Spleen (tissue), 11 donors: ENCODE measurements around the gene SMOC2. TPM values are rescaled to one million over a fixed set of nuclear protein-coding genes. Genes with fewer than 3 reads are reported as not detected.

Experiments used
- DNase-seq: peaks from one replicate; pipeline ENCODE4 v3.0.0-alpha.2; 2020
- H3K27ac ChIP-seq, 8 donors: fragments of 200-600 bp; sonication (generic) in 7 of 8; 1 replicate in 4 of 8; 2 replicates in 4 of 8; pipeline versions ENCODE4 v1.5.0 to v1.8.0; 2016 to 2021; ENCODE audit warnings: inconsistent platforms in 4 of 8, mild to moderate bottlenecking in 4 of 8, moderate library complexity in 1 of 8
- H3K27me3 ChIP-seq, 7 donors: fragments of 200-600 bp; sonication (generic) in 6 of 7; replicated peaks in 1 of 7; 1 replicate in 4 of 7; 2 replicates in 3 of 7; pipeline versions ENCODE4 v1.5.0 to v1.8.0; 2016 to 2021; ENCODE audit warnings: inconsistent platforms in 3 of 7, mild to moderate bottlenecking in 1 of 7
- H3K36me3 ChIP-seq, 6 donors: fragments of 200-600 bp; sonication (generic) in 5 of 6; 1 replicate in 4 of 6; 2 replicates in 2 of 6; pipeline versions ENCODE4 v1.5.0 to v1.8.0; 2016 to 2021; ENCODE audit warnings: inconsistent platforms in 2 of 6
- H3K4me1 ChIP-seq, 6 donors: fragments of 200-600 bp; sonication (generic) in 5 of 6; 1 replicate in 3 of 6; 2 replicates in 3 of 6; pipeline versions ENCODE4 v1.5.0 to v1.8.0; 2016 to 2021; ENCODE audit warnings: inconsistent platforms in 3 of 6
- H3K4me3 ChIP-seq, 8 donors: fragments of 200-600 bp; sonication (generic) in 7 of 8; 1 replicate in 4 of 8; 2 replicates in 4 of 8; pipeline versions ENCODE4 v1.5.0 to v1.8.0; 2016 to 2021; ENCODE audit warnings: inconsistent platforms in 4 of 8, mild to moderate bottlenecking in 4 of 8, moderate library complexity in 2 of 8
- H3K9me3 ChIP-seq, 8 donors: fragments of 200-600 bp; sonication (generic) in 7 of 8; 1 replicate in 4 of 8; 2 replicates in 4 of 8; pipeline versions ENCODE4 v1.5.0 to v1.8.0; 2016 to 2021; ENCODE audit warnings: inconsistent platforms in 4 of 8
- POLR2A ChIP-seq, 3 donors: fragments of 450-650 bp; IDR thresholded peaks; one replicate each; pipeline ENCODE4 v1.5.1; 2017; ENCODE audit warnings: antibody characterized with exemption in 3 of 3, mild to moderate bottlenecking in 1 of 3
- POLR2AphosphoS5 ChIP-seq, 3 donors: sonication (generic); formaldehyde crosslinking; IDR thresholded peaks; one replicate each; pipeline ENCODE4 v1.5.1; 2017; ENCODE audit warnings: antibody characterized with exemption in 3 of 3
- WGBS, 5 donors: extraction: QIAGEN DNeasy Blood & Tissue Kit in 3 of 5; methylation state at CpG; one replicate each; pipeline versions ENCODE4 v1.1.5 to v1.1.7; 2013 to 2018; 5-methylcytosine and 5-hydroxymethylcytosine counted together
- intact Hi-C: fragments of 100-400 bp; cut with DNase I; formaldehyde crosslinking; loops from one replicate; pipeline ENCODE4 v1.15.0; 2023; ENCODE audit warnings: low total_unique reads
- polyA plus RNA-seq, 3 donors: library from polyadenylated mRNA; stranded (reverse); fragments of 200-250 nt; gene quantifications; one replicate each; pipeline ENCODE4 v1.2.1, GENCODE V29; 2013
- total RNA-seq, 7 donors: library from RNA; depleted of rRNA in 3 of 7; stranded (reverse); fragments of >200 nt in 3 of 7; fragmentation: NEBNext Ultra II Directional in 4 of 7; extraction: Animal tissue kit (Norgen Biotek cat#: 25700) in 4 of 7; gene quantifications; one replicate each; pipeline versions ENCODE4 v1.1.0 to v1.2.1, GENCODE V29; 2016 to 2021
- TF ChIP-seq, protein P1 (sequence below), 11 experiments: fragments of 200-600 bp in 7 of 11; fragments of 450-650 bp in 4 of 11; sonication (generic) in 4 of 11; IDR thresholded peaks in 8 of 11; conservative IDR thresholded peaks in 3 of 11; 1 replicate in 7 of 11; 2 replicates in 4 of 11; pipeline versions ENCODE4 v1.4.0 to v1.8.0; 2016 to 2021; ENCODE audit warnings: antibody characterized with exemption in 11 of 11, inconsistent platforms in 4 of 11, mild to moderate bottlenecking in 1 of 11
- donor health status: healthy with polysubstance abuse.
- donor health status: DM: no; HTN: no; CAD: no; lungs with moderate emphysema.
- donor health status: DM: no; HTN: no; CAD: no.
- donor health status: Bipolar disorder and iron deficiency.
- donor health status: healthy.
- donor health status: DM: no; HTN: no; CAD: no.
- donor health status: DM: yes; HTN: yes; CAD: no.

SMOC2 gene
- total and polyA plus RNA-seq, 10 donors = 0.94 to 7.6 (median 1.8) TPM

DNA sequence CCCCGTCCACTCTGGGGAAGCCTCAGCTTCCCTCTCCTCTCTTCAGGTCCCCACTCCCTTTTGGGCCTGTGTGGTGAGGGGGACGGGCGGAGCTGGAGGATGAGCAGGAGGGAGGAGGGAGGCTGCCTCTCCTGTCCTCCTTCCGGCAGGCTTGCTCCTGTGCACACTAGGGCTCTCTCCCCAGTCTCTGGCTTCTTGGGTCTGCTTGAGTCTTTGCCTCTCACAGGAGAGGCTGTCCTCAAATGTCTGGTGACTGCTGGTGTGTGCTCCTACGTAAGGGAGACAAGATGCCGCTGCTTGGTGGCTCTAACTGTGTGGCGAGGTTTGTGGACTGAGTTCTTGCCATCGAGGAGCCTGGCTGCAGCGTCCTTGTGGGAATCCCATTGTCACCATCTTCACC lies 8.8 kb upstream of the SMOC2 start:
- no peak overlapping the region for H3K4me3 ChIP-seq
- no peak for TF ChIP-seq POLR2A (IDR thresholded peaks at IDR 0.05)
- WGBS, 5 donors = 75 to 88% (median 82%) methylated on average over 8 to 9 of the region's 9 CpGs
- no peak for DNase-seq
- no peaks in the 10 kb centered on the region for H3K4me1 ChIP-seq
- no peaks in the 10 kb centered on the region for H3K9me3 ChIP-seq
- no peak overlapping the region for H3K27ac ChIP-seq
- no peaks in the 10 kb centered on the region for H3K36me3 ChIP-seq
- H3K27me3 ChIP-seq = peaks cover 0 to 38% (median 0%) of the 10 kb centered on the region in 7 donors
- intact Hi-C loops = no loop called here

DNA sequence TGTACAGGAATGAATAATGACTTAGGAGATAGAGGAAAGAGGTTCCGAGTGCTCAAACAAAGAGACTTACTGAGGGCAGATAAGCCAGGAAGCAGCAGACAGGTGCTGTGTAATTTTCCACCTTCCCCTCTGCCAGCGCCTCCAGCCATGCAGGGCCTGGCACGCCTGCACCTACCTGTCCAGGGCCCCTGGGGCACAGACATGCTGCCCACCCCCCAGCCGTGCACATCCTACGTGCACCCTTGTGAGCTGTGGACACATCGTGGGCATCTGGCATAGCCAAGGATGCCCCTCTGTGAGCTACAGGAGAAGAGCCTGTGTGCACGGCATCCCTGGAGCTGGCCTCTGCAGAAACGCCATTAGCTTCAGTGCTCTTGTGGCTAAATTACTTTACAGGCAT lies 7.1 kb upstream of the SMOC2 start:
- DNase-seq = no peak
- WGBS, 5 donors = 72 to 88% (median 81%) methylated on average over 8 of the region's 8 CpGs
- no peak overlapping the region for H3K4me3 ChIP-seq
- H3K27me3 ChIP-seq = peaks cover 0 to 45% (median 0%) of the 10 kb centered on the region in 7 donors
- H3K9me3 ChIP-seq = no peaks in the 10 kb centered on the region
- H3K36me3 ChIP-seq = no peaks in the 10 kb centered on the region
- TF ChIP-seq, protein P1, sequence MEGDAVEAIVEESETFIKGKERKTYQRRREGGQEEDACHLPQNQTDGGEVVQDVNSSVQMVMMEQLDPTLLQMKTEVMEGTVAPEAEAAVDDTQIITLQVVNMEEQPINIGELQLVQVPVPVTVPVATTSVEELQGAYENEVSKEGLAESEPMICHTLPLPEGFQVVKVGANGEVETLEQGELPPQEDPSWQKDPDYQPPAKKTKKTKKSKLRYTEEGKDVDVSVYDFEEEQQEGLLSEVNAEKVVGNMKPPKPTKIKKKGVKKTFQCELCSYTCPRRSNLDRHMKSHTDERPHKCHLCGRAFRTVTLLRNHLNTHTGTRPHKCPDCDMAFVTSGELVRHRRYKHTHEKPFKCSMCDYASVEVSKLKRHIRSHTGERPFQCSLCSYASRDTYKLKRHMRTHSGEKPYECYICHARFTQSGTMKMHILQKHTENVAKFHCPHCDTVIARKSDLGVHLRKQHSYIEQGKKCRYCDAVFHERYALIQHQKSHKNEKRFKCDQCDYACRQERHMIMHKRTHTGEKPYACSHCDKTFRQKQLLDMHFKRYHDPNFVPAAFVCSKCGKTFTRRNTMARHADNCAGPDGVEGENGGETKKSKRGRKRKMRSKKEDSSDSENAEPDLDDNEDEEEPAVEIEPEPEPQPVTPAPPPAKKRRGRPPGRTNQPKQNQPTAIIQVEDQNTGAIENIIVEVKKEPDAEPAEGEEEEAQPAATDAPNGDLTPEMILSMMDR (IDR thresholded peaks at IDR 0.05 in 8 of 11, conservative IDR thresholded peaks at IDR 0.05 in 3 of 11) = no peak
- TF ChIP-seq POLR2A (IDR thresholded peaks at IDR 0.05) = no peak
- H3K4me1 ChIP-seq = no peaks in the 10 kb centered on the region
- intact Hi-C loops = no loop called here
- H3K27ac ChIP-seq = no peak overlapping the region

DNA sequence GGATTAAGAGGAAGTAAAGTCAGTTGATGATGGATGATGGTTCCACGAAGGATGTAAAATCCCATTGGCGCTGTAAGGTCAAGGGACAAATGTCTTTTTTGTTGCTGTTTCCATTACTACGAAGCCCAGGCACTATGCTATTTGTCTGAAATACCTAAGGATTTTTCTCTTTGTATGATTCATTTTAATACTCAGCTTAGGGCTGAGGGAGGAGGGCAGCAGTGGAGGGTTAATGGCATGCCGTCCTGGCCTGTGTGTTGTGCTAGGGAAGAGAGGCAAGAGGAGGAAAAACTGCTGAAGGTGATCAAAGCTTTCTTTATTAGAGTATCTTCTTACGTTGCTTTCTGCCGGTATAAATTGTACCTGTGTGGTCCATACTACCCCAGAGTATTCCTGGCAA lies 6.5 kb upstream of the SMOC2 start:
- Histone ChIP-seq H3K9me3 (no peaks in the 10 kb centered on the region), H3K27me3 (peaks cover 0 to 48% (median 0%) of the 10 kb centered on the region in 7 donors), H3K36me3 (no peaks in the 10 kb centered on the region), H3K4me3 (no peak overlapping the region), H3K27ac (no peak overlapping the region), H3K4me1 (no peaks in the 10 kb centered on the region)
- intact Hi-C loops = no loop called here
- 63 to 68% (median 64%) methylated on average over 6 of the region's 6 CpGs for WGBS, 5 donors
- DNase-seq = no peak
- TF ChIP-seq POLR2AphosphoS5 (IDR thresholded peaks at IDR 0.05) = no peak

DNA sequence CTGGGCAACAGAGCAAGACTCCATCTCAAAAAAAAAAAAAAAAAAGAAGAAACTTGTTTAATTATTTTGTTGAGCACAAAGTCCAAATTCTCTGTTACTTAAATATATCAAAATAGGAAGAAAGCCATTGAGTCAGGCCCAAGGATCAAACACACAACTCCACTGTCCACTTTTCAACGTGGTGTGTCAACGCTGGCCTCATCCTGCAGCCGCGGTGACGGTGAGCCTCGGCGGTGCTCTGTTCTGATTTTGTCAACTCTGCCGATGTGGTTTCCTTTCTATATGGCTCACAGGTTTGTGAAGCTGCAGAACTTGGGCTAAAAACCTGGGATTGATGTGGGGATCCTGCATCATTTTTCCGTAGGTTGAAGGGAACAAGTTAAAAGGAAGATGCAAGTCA lies 3.2 kb upstream of the SMOC2 start:
- Histone ChIP-seq H3K4me3 (no peak overlapping the region), H3K27ac (no peak overlapping the region), H3K9me3 (no peaks in the 10 kb centered on the region), H3K36me3 (no peaks in the 10 kb centered on the region), H3K4me1 (peaks cover 0 to 21% (median 10%) of the 10 kb centered on the region in 6 donors), H3K27me3 (peaks cover 2 to 59% (median 22%) of the 10 kb centered on the region in 7 donors)
- intact Hi-C loops = no loop called here
- DNase-seq = no peak
- 83 to 93% (median 85%) methylated on average over 9 of the region's 9 CpGs for WGBS, 5 donors
- TF ChIP-seq, protein P1 (IDR thresholded peaks at IDR 0.05 in 8 of 11, conservative IDR thresholded peaks at IDR 0.05 in 3 of 11) = no peak
- TF ChIP-seq POLR2A (IDR thresholded peaks at IDR 0.05) (no peak), POLR2AphosphoS5 (IDR thresholded peaks at IDR 0.05) (no peak)

DNA sequence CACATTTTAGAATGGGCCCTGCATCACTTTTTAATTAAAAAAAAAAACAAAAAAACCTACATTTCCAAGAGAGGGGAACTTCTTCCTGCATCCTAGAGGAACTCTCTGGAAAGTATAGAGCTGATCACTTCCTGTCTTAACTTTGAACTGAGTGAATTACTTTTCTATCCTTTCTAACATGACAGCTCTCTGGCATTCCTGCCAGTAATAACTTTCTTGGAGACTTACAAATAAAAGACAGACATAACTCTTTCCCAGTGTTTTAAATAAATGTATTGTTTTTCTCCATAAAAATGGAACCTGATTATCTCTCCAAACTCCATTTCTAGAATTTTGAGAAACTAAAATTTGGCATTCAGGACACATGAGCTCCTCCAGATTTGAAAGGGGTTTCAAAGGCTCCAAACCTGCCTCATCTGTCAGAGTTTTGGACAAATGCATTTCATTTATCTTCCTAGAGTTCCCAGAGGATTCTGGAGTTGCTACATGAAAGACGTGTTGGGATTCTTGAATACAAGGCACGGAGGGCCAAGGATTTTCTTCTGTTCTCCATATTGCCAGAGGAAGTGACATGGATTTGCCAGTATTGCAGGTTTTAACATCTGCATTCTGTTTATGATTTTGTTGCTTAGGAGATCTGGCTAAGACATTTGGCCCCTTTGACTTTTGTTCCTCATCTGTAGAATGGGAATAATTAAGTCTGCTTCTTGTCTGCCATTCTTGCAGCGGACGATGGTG lies 2.0 kb upstream of the SMOC2 start:
- intact Hi-C loops = no loop called here
- no peaks in the 10 kb centered on the region for H3K36me3 ChIP-seq
- 75 to 81% (median 77%) methylated on average over 4 of the region's 4 CpGs for WGBS, 5 donors
- H3K27me3 ChIP-seq = peaks cover 2 to 62% (median 26%) of the 10 kb centered on the region in 7 donors
- no peak overlapping the region for H3K4me3 ChIP-seq
- no peak for TF ChIP-seq POLR2AphosphoS5 (IDR thresholded peaks at IDR 0.05)
- TF ChIP-seq, protein P1 (IDR thresholded peaks at IDR 0.05 in 8 of 11, conservative IDR thresholded peaks at IDR 0.05 in 3 of 11) = no peak
- TF ChIP-seq POLR2A (IDR thresholded peaks at IDR 0.05) = no peak
- peaks cover 0 to 21% (median 10%) of the 10 kb centered on the region in 6 donors for H3K4me1 ChIP-seq
- no peak overlapping the region for H3K27ac ChIP-seq
- DNase-seq = no peak
- no peaks in the 10 kb centered on the region for H3K9me3 ChIP-seq
